Endothelial cell of umbilical vein (primary cell): Measurements from ENCODE around the gene SNX2. TPM values are rescaled to one million over a fixed set of nuclear protein-coding genes. Genes with fewer than 3 reads are reported as not detected.

Source experiments
- BruUV-seq: library from RNA; stranded (reverse); fragments of 400-500 nt; replicated peaks from 2 replicates; lab custom pipeline; 2021; lab: Mats Ljungman, UMichigan
- CTCF ChIA-PET: fragments of 300-600, 350-600 bp; sonication (Branson Sonifier 250); formaldehyde crosslinking; loops from one replicate; lab custom pipeline; 2021; ENCODE audit warnings: antibody characterized with exemption, inconsistent platforms; lab: Charles Lee
- POLR2A ChIA-PET: fragments of 300-600, 350-600 bp; sonication (Branson Sonifier 250); formaldehyde crosslinking; loops from one replicate; lab custom pipeline; 2021; ENCODE audit warnings: antibody characterized with exemption, inconsistent platforms; lab: Charles Lee
- DNase-seq: peaks from one replicate; pipeline ENCODE4 v3.0.0-alpha.2; 2011; ENCODE audit warnings: low read depth, low spot score
- FAIRE-seq: peaks from 2 replicates; lab custom pipeline; 2011; peaks lifted over from hg19 to GRCh38; lab: Jason Lieb, UNC
- H2AFZ ChIP-seq: 2 replicates; pipeline ENCODE4 v1.6.0; 2012; ENCODE audit warnings: low read depth, low read length, control low read depth, inconsistent platforms
- H3K27ac ChIP-seq: 2 replicates; pipeline ENCODE4 v1.5.1; 2011; ENCODE audit warnings: low read depth, mild to moderate bottlenecking, control low read depth, low read length, moderate library complexity; ENCODE audit not compliant: insufficient read depth
- H3K27me3 ChIP-seq, 2 experiments: 2 replicates each; pipeline versions ENCODE4 v1.6.0 to v1.6.1; 2011; ENCODE audit warnings: low read length in 2 of 2, mixed read lengths in 1 of 2; ENCODE audit not compliant: control insufficient read depth in 2 of 2, insufficient read depth in 2 of 2
- H3K36me3 ChIP-seq, 2 experiments: 2 replicates in 1 of 2; 3 replicates in 1 of 2; pipeline ENCODE4 v1.5.1; 2011; ENCODE audit warnings: low read length in 2 of 2, mild to moderate bottlenecking in 1 of 2, moderate library complexity in 1 of 2; ENCODE audit not compliant: control insufficient read depth in 2 of 2, insufficient read depth in 2 of 2; ENCODE audit errors: extremely low read depth in 1 of 2
- H3K4me1 ChIP-seq: 3 replicates; pipeline ENCODE4 v1.5.1; 2011; ENCODE audit warnings: mild to moderate bottlenecking, low read length; ENCODE audit not compliant: control insufficient read depth, insufficient read depth; ENCODE audit errors: extremely low read depth
- H3K4me2 ChIP-seq: 2 replicates; pipeline ENCODE4 v1.6.1; 2011; ENCODE audit warnings: low read length, control low read depth, mixed read lengths; ENCODE audit not compliant: insufficient read depth
- H3K4me3 ChIP-seq, 3 experiments: fragments of 200-600 bp in 1 of 3; sonication (generic), shearing (Covaris generic) in 1 of 3; replicated peaks in 1 of 3; 2 replicates each; pipeline ENCODE4 v1.5.1; 2011 to 2016; ENCODE audit warnings: control low read depth in 3 of 3, low read length in 3 of 3, mild to moderate bottlenecking in 2 of 3, inconsistent platforms in 1 of 3, low read depth in 1 of 3, moderate library complexity in 1 of 3; ENCODE audit not compliant: insufficient read depth in 1 of 3
- H3K79me2 ChIP-seq: 2 replicates; pipeline ENCODE4 v1.6.0; 2012; ENCODE audit warnings: low read length, inconsistent platforms; ENCODE audit not compliant: control insufficient read depth, insufficient read depth
- H3K9ac ChIP-seq: replicated peaks from 2 replicates; pipeline ENCODE3; 2011; ENCODE audit warnings: low read length, control low read depth; ENCODE audit not compliant: insufficient read depth; ENCODE audit errors: extremely low read depth
- H3K9me1 ChIP-seq: replicated peaks from 3 replicates; pipeline ENCODE4 v1.6.0; 2011; ENCODE audit warnings: mild to moderate bottlenecking, low read length; ENCODE audit not compliant: control insufficient read depth, insufficient read depth; ENCODE audit errors: extremely low read depth
- H3K9me3 ChIP-seq: replicated peaks from 2 replicates; pipeline ENCODE4 v1.5.1; 2012; ENCODE audit warnings: low read length, inconsistent platforms; ENCODE audit not compliant: control insufficient read depth, insufficient read depth
- H4K20me1 ChIP-seq: replicated peaks from 2 replicates; pipeline ENCODE3; 2011; ENCODE audit warnings: mild to moderate bottlenecking, low read length; ENCODE audit not compliant: control insufficient read depth, insufficient read depth; ENCODE audit errors: extremely low read depth
- EZH2 ChIP-seq: IDR thresholded peaks from 2 replicates; pipeline ENCODE4 v1.6.1; 2012; ENCODE audit warnings: borderline replicate concordance, low read depth, mild to moderate bottlenecking, moderate library complexity, low read length, inconsistent platforms; ENCODE audit not compliant: severe bottlenecking
- FOS ChIP-seq: IDR thresholded peaks from 2 replicates; pipeline ENCODE4 v1.6.1; 2011; ENCODE audit warnings: mild to moderate bottlenecking, low read length, moderate library complexity, borderline replicate concordance; ENCODE audit not compliant: insufficient read depth
- GATA2 ChIP-seq: IDR thresholded peaks from 2 replicates; pipeline ENCODE4 v1.7.0; 2011; ENCODE audit warnings: low read depth, mild to moderate bottlenecking, moderate library complexity, mixed read lengths, low read length; ENCODE audit not compliant: insufficient read length, insufficient read depth
- JUN ChIP-seq: IDR thresholded peaks from 2 replicates; pipeline ENCODE4 v1.6.1; 2011; ENCODE audit warnings: borderline replicate concordance, low read depth; ENCODE audit not compliant: insufficient read length, insufficient read depth
- MAX ChIP-seq: IDR thresholded peaks from 2 replicates; pipeline ENCODE4 v1.6.1; 2011; ENCODE audit not compliant: insufficient read depth, insufficient read length
- MYC ChIP-seq: IDR thresholded peaks from one replicate; pipeline ENCODE4 v1.6.1; 2011; ENCODE audit warnings: mild to moderate bottlenecking, low read depth, low read length
- POLR2A ChIP-seq: IDR thresholded peaks from 2 replicates; pipeline ENCODE4 v1.6.1; 2012; ENCODE audit warnings: low read depth, mild to moderate bottlenecking, control low read depth, low read length
- POLR2AphosphoS5 ChIP-seq: IDR thresholded peaks from 2 replicates; pipeline ENCODE4 v1.6.1; 2012; ENCODE audit warnings: low read depth, mild to moderate bottlenecking, control low read depth, low read length, moderate library complexity; ENCODE audit not compliant: insufficient read depth
- dilution Hi-C: fragments of 300-500 bp; cut with MboI; formaldehyde crosslinking; loops from one replicate; pipeline ENCODE4 v1.15.0; 2019; ENCODE audit warnings: low sequenced_read_pairs; ENCODE audit not compliant: extremely low pct_ligation_motif_present
- intact Hi-C: fragments of 100-400 bp; cut with micrococcal nuclease; formaldehyde crosslinking; loops from one replicate; pipeline ENCODE4 v1.10.0; 2022
- polyA plus RNA-seq, 4 experiments: library from polyadenylated mRNA; depleted of rRNA in 3 of 4; stranded (reverse) in 3 of 4; unstranded in 1 of 4; fragments of >200 nt; gene quantifications; 2 replicates each; pipeline versions ENCODE4 v1.2.1 to v1.2.3, GENCODE V29; 2011 to 2012; ENCODE audit warnings: missing spikeins in 1 of 4
- total RNA-seq: library from RNA; stranded (reverse); gene quantifications from 2 replicates; pipeline ENCODE4 v1.2.3, GENCODE V29; 2021
- TF ChIP-seq, protein P1 (sequence below), 2 donors: IDR thresholded peaks; 1 replicate in 1 of 2; 2 replicates in 1 of 2; pipeline ENCODE4 v1.5.1; 2011; ENCODE audit warnings: low read length in 2 of 2, mild to moderate bottlenecking in 2 of 2, moderate library complexity in 2 of 2, control low read depth in 1 of 2, inconsistent platforms in 1 of 2, low read depth in 1 of 2; ENCODE audit not compliant: insufficient read depth in 1 of 2; ENCODE audit errors: extremely low read depth in 1 of 2

SNX2 gene
- total and polyA plus RNA-seq, 2 donors (not counting 3 experiments of a cell fraction or from before 2014, with no cell fraction given): 14.4 to 51.2 TPM

GRCh38 chr5:122789461-122790171 is 14.7 kb downstream of the SNX2 start:
- intact Hi-C loops: no loop called here
- BruUV-seq: no TSS peak
- no peak for FAIRE-seq
- TF ChIP-seq MAX (no peak), POLR2A (no peak), EZH2 (no peak), GATA2 (no peak), POLR2AphosphoS5 (no peak), FOS (no peak), MYC (no peak), JUN (no peak)
- TF ChIP-seq, protein P1, sequence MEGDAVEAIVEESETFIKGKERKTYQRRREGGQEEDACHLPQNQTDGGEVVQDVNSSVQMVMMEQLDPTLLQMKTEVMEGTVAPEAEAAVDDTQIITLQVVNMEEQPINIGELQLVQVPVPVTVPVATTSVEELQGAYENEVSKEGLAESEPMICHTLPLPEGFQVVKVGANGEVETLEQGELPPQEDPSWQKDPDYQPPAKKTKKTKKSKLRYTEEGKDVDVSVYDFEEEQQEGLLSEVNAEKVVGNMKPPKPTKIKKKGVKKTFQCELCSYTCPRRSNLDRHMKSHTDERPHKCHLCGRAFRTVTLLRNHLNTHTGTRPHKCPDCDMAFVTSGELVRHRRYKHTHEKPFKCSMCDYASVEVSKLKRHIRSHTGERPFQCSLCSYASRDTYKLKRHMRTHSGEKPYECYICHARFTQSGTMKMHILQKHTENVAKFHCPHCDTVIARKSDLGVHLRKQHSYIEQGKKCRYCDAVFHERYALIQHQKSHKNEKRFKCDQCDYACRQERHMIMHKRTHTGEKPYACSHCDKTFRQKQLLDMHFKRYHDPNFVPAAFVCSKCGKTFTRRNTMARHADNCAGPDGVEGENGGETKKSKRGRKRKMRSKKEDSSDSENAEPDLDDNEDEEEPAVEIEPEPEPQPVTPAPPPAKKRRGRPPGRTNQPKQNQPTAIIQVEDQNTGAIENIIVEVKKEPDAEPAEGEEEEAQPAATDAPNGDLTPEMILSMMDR (IDR thresholded peaks at IDR 0.05; ENCODE audit: extremely low read depth in 1 of 2, insufficient read depth in 1 of 2, low read depth in 1 of 2, low read length in 2 of 2): no peak
- Histone ChIP-seq H3K27ac (no peak overlapping the region), H3K4me3 (no peak overlapping the region), H3K4me1 (no peaks in the 10 kb centered on the region), H3K27me3 (no peaks in the 10 kb centered on the region), H2AFZ (no peak overlapping the region), H3K79me2 (peaks cover 23% of the 10 kb centered on the region), H3K36me3 (no peaks in the 10 kb centered on the region), H4K20me1 (peaks cover 7% of the 10 kb centered on the region), H3K4me2 (no peak overlapping the region), H3K9me1 (no peaks in the 10 kb centered on the region), H3K9ac (no peak overlapping the region), H3K9me3 (no peaks in the 10 kb centered on the region)
- ChIA-PET CTCF (no interaction called here), POLR2A (no interaction called here)
- dilution Hi-C loops: no loop called here
- no peak for DNase-seq
